Bronchial epithelial cell (primary cell): ENCODE measurements around the gene TGFBR3. TPM values are rescaled to one million over a fixed set of nuclear protein-coding genes. Genes with fewer than 3 reads are reported as not detected.

Experiments used
- DNase-seq: peaks from one replicate; pipeline ENCODE4 v3.0.0-alpha.2; 2010; ENCODE audit warnings: low read depth
- FAIRE-seq: peaks from 2 replicates; lab custom pipeline; 2011; peaks lifted over from hg19 to GRCh38; lab: Jason Lieb, UNC
- H3K27me3 ChIP-seq: 2 replicates; pipeline ENCODE4 v1.5.1; 2011; ENCODE audit warnings: low read length; ENCODE audit not compliant: control insufficient read depth, insufficient read depth
- H3K36me3 ChIP-seq: 2 replicates; pipeline ENCODE4 v1.5.1; 2011; ENCODE audit warnings: low read length; ENCODE audit not compliant: control insufficient read depth, insufficient read depth
- H3K4me3 ChIP-seq: 2 replicates; pipeline ENCODE4 v1.5.1; 2011; ENCODE audit warnings: mild to moderate bottlenecking, low read depth, low read length, control low read depth
- CTCF ChIP-seq: IDR thresholded peaks from 2 replicates; pipeline ENCODE4 v1.5.1; 2011; ENCODE audit warnings: mild to moderate bottlenecking, moderate library complexity, low read length, control low read depth, inconsistent platforms; ENCODE audit not compliant: insufficient read depth, severe bottlenecking
- total RNA-seq: library from RNA; depleted of rRNA; stranded (reverse); fragments of >200 nt; gene quantifications from 2 replicates; pipeline ENCODE4 v1.2.1, GENCODE V29; 2014

The TGFBR3 gene
- total RNA-seq, 1 donor from 2014 or later, result 1.8 TPM

GRCh38 chr1:91660708-91661107, 225.2 kb downstream of the TGFBR3 start:
- no peak for DNase-seq
- no peak for TF ChIP-seq CTCF

GRCh38 chr1:91655912-91656449, 230.0 kb downstream of the TGFBR3 start:
- DNase-seq, result no peak
- H3K36me3 ChIP-seq, result no peaks in the 10 kb centered on the region
- no peak for FAIRE-seq

More at GRCh38 chr1:91660708-91661107, 225.2 kb downstream of the TGFBR3 start:
- no peak overlapping the region for H3K4me3 ChIP-seq
- no peaks in the 10 kb centered on the region for H3K27me3 ChIP-seq
- no peaks in the 10 kb centered on the region for H3K36me3 ChIP-seq
- FAIRE-seq, result no peak

GRCh38 chr1:91653183-91653582, 232.8 kb downstream of the TGFBR3 start:
- H3K36me3 ChIP-seq, result no peaks in the 10 kb centered on the region
- H3K27me3 ChIP-seq, result no peaks in the 10 kb centered on the region
- no peak for TF ChIP-seq CTCF
- no peak for FAIRE-seq
- DNase-seq, result no peak
- no peak overlapping the region for H3K4me3 ChIP-seq

More at GRCh38 chr1:91655912-91656449, 230.0 kb downstream of the TGFBR3 start:
- Histone ChIP-seq H3K27me3 (no peaks in the 10 kb centered on the region), H3K4me3 (no peak overlapping the region)
- no peak for TF ChIP-seq CTCF

- no peaks in the 10 kb centered on the region for H3K27me3 ChIP-seq
- FAIRE-seq (no peak), DNase-seq (no peak)
- TF ChIP-seq CTCF, result no peak
- no peak overlapping the region for H3K4me3 ChIP-seq
- H3K36me3 ChIP-seq, result no peaks in the 10 kb centered on the region
Measured at GRCh38 chr1:91651661-91652071, 234.3 kb downstream of the TGFBR3 start.

GRCh38 chr1:91651243-91651642, 234.7 kb downstream of the TGFBR3 start:
- DNase-seq, result no peak
- no peak for FAIRE-seq
- no peak overlapping the region for H3K4me3 ChIP-seq
- H3K27me3 ChIP-seq, result no peaks in the 10 kb centered on the region
- H3K36me3 ChIP-seq, result no peaks in the 10 kb centered on the region
- no peak for TF ChIP-seq CTCF

GRCh38 chr1:91650764-91651163, 235.2 kb downstream of the TGFBR3 start:
- no peaks in the 10 kb centered on the region for H3K36me3 ChIP-seq
- H3K27me3 ChIP-seq, result no peaks in the 10 kb centered on the region
- no peak overlapping the region for H3K4me3 ChIP-seq
- no peak for TF ChIP-seq CTCF
- DNase-seq, result peak; percentile 97
- FAIRE-seq, result peak; percentile 90
